ENCODE data around the gene REV3L.

- no peak for TF ChIP-seq CTCF (IDR thresholded peaks at IDR 0.05; ENCODE audit: insufficient read depth, low read length)
- no peak for TF ChIP-seq SPI1 (IDR thresholded peaks at IDR 0.05; ENCODE audit: borderline replicate concordance, low read depth)
These were observed 206.7 kb downstream of the REV3L start for GRCh38 chr6:111276335-111276734.

Data from HL-60 (cell line).